D341Med (cell line): ENCODE data around the gene LY9.
"Not testable (repeated sequence)": the region's sequence is repeated elsewhere in the genome, so short reads cannot be mapped to it uniquely, and the experiment has no call there.

Experiments used
- DNase-seq: peaks from one replicate; pipeline ENCODE4 v3.0.0; 2012; ENCODE audit warnings: low spot score

LY9 gene

DNA sequence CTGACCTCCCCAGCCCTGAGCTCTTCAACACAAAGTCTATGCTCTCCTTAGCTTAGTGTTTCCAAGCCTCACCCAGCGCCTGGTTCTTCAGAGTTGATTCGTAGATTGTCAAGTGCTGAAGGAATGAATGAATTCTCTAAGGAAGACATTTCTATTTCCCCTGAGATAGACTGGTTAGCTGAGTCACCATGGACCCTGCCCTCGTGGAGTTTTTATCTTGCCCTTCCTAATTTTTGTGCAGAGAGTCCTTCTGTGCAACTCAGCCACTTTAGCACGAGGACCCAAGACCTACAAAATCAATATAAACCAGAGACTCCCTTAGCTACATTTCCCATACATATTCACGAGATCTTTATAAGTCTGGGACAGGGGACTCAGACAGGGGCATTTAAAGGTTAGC is 69.4 kb downstream of the LY9 start:
- no peak for DNase-seq

- no peak for DNase-seq
Observed at GRCh38 chr1:160866001-160866694, 70.2 kb downstream of the LY9 start.

GRCh38 chr1:160866695-160867260 is 70.8 kb downstream of the LY9 start:
- DNase-seq: no peak

GRCh38 chr1:160867651-160868050 is 71.7 kb downstream of the LY9 start:
- not testable (repeated sequence) for DNase-seq

DNA sequence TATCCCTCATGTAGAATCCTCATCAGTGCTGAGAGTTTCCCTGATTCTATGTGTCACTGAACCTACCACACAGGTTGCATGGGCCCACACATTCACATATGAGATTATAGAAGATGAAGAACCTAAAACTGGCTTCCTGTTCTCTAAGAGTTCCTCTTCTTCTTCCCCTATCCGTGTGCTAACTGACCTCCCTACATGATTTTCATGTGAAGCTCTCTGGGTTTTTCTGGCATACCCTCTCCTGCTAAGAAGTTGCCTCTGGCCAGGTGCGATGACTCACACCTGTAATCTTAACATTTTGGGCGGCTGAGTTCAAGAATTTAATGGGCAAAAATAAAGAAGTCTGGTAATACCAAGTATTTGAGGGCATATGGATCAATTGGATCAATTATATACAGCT is 72.2 kb downstream of the LY9 start:
- no peak for DNase-seq

GRCh38 chr1:160874935-160875334 is 79.0 kb downstream of the LY9 start:
- DNase-seq: no peak

DNA sequence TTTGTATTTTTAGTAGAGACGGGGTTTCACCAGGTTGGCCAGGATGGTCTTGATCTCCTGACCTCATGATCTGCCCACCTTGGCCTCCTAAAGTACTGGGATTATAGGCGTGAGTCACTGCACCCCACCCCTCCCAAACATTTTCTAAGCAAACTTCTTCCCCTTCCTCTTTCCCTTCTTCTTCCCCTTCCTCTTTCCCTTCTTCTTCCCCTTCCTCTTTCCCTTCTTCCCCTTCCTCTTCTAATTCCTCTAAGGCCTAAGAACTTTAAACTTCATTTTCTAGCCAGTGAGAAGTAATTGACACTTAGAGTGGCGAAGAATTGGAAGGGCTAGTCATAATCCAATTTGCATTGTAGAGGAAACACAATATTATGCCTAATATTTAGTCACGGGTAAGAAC is 79.6 kb downstream of the LY9 start:
- not testable (repeated sequence) for DNase-seq

DNA sequence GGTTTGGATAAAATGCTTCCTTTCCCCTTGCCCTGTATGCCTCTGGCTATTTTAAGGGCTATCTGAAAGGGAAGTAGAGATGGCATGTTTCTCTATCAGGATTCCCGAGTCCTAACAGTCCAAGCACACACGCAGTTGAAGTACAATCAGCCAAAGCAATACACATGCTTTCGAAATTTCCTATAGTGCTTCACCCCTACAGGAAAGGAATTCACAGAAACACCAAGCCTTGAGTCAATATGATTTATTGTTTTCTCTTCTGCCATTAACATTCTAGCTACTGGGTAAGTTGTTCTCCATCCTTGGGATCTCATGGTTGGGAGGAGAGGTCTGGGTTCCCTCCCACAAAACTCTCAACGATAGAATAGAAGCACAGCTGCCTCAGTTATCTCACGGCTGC is 80.3 kb downstream of the LY9 start:
- no peak for DNase-seq

- DNase-seq: no peak
Observed at GRCh38 chr1:160877221-160877620, 81.2 kb downstream of the LY9 start.
